ENCODE results near the gene ORAI2.
"Not testable (repeated sequence)": the region's sequence is repeated elsewhere in the genome, so short reads cannot be mapped to it uniquely, and the experiment has no call there.

Gene ORAI2

GRCh38 chr7:102433219-102434038, at the start of gene ORAI2:
Gene ORAI2 (plus strand): TSS chr7:102433575. CDS start chr7:102438957, 5,382 bp downstream.
- peak; percentile 65 to 97 (median 84) for DNase-seq
- intact Hi-C loops (cut with DNase I) = no loop called here

- intact Hi-C loops (cut with DNase I) = no loop called here
- DNase-seq = no peak
Measured at GRCh38 chr7:102387064-102387463, 46.3 kb upstream of the ORAI2 start.

DNA sequence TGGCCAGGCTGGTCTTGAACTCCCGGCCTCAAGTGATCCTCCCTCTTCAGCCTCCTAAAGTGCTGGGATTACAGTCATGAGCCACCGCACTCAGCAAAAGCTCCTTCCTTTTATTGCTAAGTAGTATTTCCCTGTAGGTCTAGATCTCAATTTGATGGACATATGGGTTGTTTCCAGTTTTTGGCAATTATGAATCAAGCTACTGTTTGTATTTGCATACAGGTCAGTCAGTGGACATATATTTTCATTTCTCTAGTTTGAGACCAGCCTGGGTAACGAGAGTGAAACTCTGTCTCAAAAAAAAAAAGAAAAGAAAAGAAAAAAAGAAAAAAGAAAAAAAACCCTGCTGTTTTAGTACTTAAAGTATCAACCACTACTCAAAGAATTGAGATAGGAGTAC, 43.6 kb upstream of the ORAI2 start:
- intact Hi-C loops (cut with DNase I) = loop anchor here (2.0 kb wide), 1 partner anchor 111 kb away; no protein-coding TSS in a partner anchor
- DNase-seq = no peak

DNA sequence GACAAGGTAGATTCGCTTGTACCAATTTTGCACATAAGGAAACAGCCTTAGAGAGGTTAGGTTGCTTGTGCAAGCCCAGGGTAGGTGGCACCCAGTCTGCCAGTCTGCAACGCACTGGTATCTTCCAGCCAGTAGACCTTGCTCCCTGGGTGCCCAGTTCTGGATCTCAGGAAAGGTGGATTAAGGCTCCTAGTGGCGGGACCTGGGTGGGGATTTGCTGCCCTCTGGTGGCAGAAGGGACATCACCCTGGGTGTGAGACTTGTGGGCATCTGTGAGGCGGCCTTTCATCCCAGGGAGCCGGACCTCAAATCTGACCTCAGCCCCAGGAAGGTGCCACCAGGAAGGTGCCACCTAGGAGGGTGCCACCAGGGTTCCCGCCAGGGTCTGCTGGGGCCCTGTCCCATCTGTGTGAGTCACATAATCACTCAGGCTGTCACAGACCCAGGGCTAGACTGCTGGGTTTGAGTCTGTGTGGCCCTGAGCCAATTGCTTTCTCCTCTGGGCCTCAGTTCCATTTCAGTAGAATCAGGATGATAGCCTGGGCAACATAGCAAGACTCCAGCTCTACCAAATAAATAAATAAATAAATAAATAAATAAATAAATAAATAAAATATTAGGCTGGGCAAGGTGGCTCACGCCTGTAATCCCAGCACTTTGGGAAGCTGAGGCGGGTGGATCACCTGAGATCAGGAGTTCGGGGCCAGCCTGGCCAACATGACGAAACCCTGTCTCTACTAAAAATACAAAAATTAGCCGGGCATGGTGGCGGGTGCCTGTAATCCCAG, 42.5 kb upstream of the ORAI2 start:
- DNase-seq = peak; percentile 69 to 96 (median 84)
- intact Hi-C loops (cut with DNase I) = loop anchor here (2.0 kb wide), 1 partner anchor 112 kb away; no protein-coding TSS in a partner anchor

- intact Hi-C loops (cut with DNase I) = no loop called here
- DNase-seq = no peak
Measured at GRCh38 chr7:102392330-102392729, 41.0 kb upstream of the ORAI2 start.

GRCh38 chr7:102393467-102393866, 39.9 kb upstream of the ORAI2 start:
- DNase-seq = no peak
- intact Hi-C loops (cut with DNase I) = no loop called here

GRCh38 chr7:102395592-102395872, 37.8 kb upstream of the ORAI2 start:
- DNase-seq = no peak
- intact Hi-C loops (cut with DNase I) = no loop called here

- intact Hi-C loops (cut with DNase I) = loop anchor here (1.0 kb wide), 1 partner anchor 33 kb away; no protein-coding TSS in a partner anchor
- peak; percentile 72 to 98 (median 82) for DNase-seq
Measured at GRCh38 chr7:102395873-102396709, 37.3 kb upstream of the ORAI2 start, which contains the start of gene PRKRIP1. Gene PRKRIP1 (plus strand): TSS chr7:102396363. CDS start chr7:102396412, 49 bp downstream.

GRCh38 chr7:102396710-102397019, 36.7 kb upstream of the ORAI2 start:
- intact Hi-C loops (cut with DNase I) = loop anchor here (1.0 kb wide), 1 partner anchor 33 kb away; no protein-coding TSS in a partner anchor
- DNase-seq = no peak

DNA sequence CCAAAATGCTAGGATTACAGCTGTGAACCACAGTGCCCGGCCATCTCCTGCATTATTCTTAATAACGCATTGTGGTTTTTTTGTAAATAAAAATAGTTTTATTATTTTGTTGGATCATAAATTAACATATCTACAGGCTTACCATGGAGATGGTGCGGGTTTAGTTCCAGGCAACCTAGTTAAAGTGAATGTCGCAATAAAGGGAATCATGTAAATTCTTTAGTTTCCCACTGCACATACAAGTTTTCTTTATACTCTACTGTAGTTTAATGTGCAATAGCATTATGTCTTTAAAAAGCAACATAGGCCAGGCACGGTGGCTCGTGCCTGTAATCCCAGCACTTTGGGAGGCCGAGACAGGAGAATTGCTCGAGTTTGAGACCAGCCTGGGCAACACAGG, 34.8 kb upstream of the ORAI2 start:
- intact Hi-C loops (cut with DNase I) = no loop called here
- DNase-seq = no peak

DNA sequence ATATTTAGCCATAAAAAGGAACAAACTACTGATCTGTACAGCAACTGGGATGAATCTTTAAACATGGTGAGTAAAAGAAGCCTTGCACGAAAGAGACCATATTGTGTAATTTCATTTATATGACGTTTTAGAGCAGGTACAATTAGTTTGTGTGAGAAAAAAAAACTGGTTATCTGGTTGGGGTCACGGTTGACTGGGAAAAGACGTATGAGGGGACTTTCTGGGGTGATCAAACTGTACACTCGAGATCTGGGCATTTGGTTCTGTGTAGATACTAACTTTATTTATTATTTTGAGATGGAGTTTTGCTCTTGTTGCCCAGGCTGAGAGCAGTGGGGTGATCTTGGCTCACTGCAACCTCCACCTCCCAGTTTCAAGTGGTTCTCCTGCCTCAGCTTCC, 33.0 kb upstream of the ORAI2 start:
- intact Hi-C loops (cut with DNase I) = no loop called here
- no peak for DNase-seq

GRCh38 chr7:102403563-102403962, 29.8 kb upstream of the ORAI2 start:
- DNase-seq = no peak
- intact Hi-C loops (cut with DNase I) = no loop called here

- peak in 1 of 10 donors; percentile 75 for DNase-seq
- intact Hi-C loops (cut with DNase I) = no loop called here
Measured at GRCh38 chr7:102404005-102404861, 29.1 kb upstream of the ORAI2 start.

DNA sequence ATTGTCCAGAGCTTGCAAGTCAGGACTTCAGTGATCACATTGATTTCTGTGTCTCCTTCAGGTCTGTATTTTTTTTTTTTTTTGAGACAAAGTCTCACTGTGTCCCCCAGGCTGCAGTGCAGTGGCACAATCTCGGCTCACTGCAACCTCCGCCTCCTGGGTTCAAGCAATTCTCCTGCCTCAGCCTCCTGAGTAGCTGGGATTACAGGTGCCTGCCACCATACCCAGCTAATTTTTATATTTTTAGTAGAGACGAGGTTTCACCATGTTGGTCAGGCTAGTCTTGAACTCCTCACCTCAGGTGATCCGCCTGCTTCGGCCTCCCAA, 28.6 kb upstream of the ORAI2 start:
- intact Hi-C loops (cut with DNase I); DNase-seq: not testable (repeated sequence)

- DNase-seq = peak in 1 of 10 donors; percentile 33
- intact Hi-C loops (cut with DNase I) = no loop called here
Measured at GRCh38 chr7:102407910-102408309, 25.5 kb upstream of the ORAI2 start.

DNA sequence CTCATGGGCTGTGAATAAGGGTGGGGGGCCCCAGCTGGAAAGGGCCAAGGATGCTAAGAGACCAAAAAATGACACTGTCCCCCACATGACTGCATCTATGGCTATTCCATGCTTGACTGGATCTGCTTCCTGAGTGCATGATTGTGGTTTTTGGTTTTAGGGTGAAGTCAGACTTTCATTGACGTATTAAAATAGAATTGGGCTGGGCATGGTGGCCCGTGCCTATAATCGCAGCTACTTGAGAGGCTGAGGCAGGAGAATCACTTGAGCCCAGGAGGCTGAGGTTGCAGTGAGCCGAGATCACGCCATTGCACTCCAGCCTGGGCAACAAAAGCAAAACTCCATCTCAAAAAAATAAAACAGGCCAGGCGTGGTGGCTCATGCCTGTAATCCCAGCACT, 24.8 kb upstream of the ORAI2 start:
- intact Hi-C loops (cut with DNase I); DNase-seq: not testable (repeated sequence)

DNA sequence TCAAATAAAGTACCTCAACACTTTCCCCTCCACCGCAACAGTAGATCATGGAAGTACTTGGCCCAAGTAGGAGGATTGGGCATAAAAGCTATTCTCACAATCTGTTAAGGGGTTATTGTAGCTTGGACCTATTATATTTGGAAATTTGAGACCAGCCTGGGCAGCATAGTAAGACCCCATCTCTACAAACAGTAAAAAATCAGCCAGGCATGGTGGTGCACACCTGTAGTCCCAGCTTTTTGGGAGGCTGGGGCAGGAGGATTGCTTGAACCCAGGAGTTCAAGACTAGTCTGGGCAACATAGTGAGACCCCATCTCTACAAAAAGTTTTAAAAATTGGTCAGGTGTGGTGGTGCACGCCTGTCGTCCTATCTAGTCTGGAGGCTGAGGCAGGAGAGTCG, 24.0 kb upstream of the ORAI2 start:
- intact Hi-C loops (cut with DNase I) = no loop called here
- no peak for DNase-seq

DNA sequence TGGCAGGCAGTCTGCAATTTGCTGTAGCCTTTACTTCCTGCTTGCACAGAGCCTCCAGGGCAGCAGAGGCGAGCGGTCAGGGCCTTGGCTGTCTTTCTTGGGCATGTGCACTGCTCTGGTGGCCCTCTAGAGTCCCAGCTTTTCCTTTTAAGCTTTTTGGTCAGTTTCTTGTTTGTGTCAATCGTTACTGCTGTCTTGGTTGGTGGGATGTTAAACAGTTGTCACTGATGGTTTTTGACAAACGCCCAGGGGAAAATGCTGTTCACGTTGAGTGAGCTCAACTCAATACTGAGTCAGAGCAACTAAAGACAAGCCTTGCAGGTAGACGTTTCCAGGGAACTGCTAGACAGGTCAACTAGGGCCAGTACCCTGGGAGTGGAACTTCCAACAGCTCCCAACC, 23.3 kb upstream of the ORAI2 start:
- DNase-seq = no peak
- intact Hi-C loops (cut with DNase I) = loop anchor here (10.0 kb wide), 1 partner anchor 55 kb away; the partner anchor contains the start of genes ALKBH4 and LRWD1

GRCh38 chr7:102410918-102411317, 22.5 kb upstream of the ORAI2 start:
- intact Hi-C loops (cut with DNase I) = loop anchor here (10.0 kb wide), 1 partner anchor 54 kb away; the partner anchor contains the start of genes ALKBH4 and LRWD1
- DNase-seq = peak in 1 of 10 donors; percentile 61

DNA sequence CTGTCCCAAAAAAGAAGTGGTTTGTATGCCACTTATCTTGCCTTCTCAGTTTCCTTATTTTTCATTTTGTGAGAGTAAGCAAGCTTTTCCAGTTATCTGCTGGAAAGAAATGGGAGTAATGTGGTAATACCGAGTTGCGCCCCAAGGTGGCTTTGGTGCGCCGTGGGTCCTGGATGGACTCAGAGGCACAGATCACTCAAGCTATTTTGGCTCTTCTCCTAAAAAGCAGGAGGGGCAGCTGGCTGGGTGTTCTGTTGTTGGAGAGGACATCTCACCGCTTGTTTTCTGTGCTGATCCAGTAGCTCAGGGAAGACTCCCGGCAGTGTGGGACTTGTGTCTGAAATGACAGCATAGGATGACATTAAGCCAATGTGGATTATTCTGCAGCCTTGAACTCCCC, 20.8 kb upstream of the ORAI2 start:
- intact Hi-C loops (cut with DNase I) = loop anchor here (10.0 kb wide), 1 partner anchor 52 kb away; the partner anchor contains the start of genes ALKBH4 and LRWD1
- peak in 6 of 10 donors; percentile 55 to 92 (median 75) for DNase-seq

Measured in posterior cingulate gyrus (tissue), 11 donors.